ENCODE measurements around the gene LCN10. TPM values are rescaled to one million over a fixed set of nuclear protein-coding genes. Genes with fewer than 3 reads are reported as not detected.

The LCN10 gene
- total RNA-seq, 1 experiment from 2014 or later = 1.5 TPM

DNA sequence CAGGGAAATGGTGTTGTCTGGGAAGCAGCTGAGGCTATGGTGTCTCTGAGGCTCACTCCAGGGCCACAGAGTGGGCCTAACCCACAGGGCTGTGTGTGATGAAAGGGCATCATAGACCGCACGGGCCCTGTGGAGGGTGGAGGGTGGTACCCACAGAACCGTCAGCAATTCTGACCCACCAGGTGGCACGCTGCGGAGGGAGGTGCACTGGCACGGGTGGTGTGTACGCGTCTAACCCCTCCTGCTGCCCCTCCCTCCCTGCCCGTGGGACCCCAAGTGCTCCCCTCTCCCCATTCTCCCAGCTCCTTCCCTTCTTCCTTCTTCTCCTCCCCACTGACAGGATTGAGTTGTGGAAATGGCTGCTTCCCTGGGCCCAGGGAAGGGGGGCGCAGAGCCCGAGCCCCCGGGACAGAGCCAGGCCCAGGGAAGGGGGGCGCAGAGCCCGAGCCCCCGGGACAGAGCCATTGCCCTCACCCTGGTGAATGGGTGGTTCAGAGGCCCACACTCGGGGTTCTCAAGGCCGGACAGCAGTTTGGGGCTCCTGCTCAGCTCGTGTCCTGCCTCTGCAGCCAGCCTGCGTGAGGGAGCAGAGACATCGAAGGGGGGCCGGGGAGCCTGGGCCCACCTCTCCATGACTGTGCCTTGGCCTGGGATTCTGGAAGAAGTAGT is 6.8 kb downstream of the LCN10 start:
- H3K4me1 ChIP-seq (ENCODE audit: insufficient read depth, low read length) = no peaks in the 10 kb centered on the region
- WGBS (ENCODE audit: extremely low coverage, insufficient read length, low lambda C conversion rate) = no CpG with 5 or more reads among the region's 21 CpGs
- H3K27ac ChIP-seq (ENCODE audit: insufficient read length, low read depth, low read length) = no peak overlapping the region

More for the DNA sequence above, 6.8 kb downstream of the LCN10 start:
- H2BK120ac ChIP-seq (ENCODE audit: low read depth, low read length, poor library complexity, severe bottlenecking) = no peak overlapping the region
- H4K8ac ChIP-seq (replicated peaks; ENCODE audit: insufficient read length, low read depth, low read length) = no peak overlapping the region
- H2AK5ac ChIP-seq (ENCODE audit: insufficient read length, low read length) = no peak overlapping the region
- H3T11ph ChIP-seq (ENCODE audit: low read length) = no peak overlapping the region
- no peak overlapping the region for H2BK5ac ChIP-seq (ENCODE audit: insufficient read length, low read length)
- H2BK20ac ChIP-seq (ENCODE audit: low read depth, low read length, poor library complexity, severe bottlenecking) = no peak overlapping the region
- H2BK12ac ChIP-seq (ENCODE audit: insufficient read length, low read depth, low read length) = no peak overlapping the region
- Mint-ChIP-seq H3K4me3 (no peak overlapping the region), H3K27me3 (ENCODE audit: low read depth) (peaks cover 13% of the 10 kb centered on the region), H3K36me3 (ENCODE audit: insufficient read depth in 1 of 3, low read depth in 3 of 3) (no peaks in the 10 kb centered on the region; a peak in 1 of 7 replicates), H3K27ac (no peak overlapping the region), H3K4me1 (peaks cover 0 to 7% of the 10 kb centered on the region in 2 experiments; a peak in 3 of 4 replicates), H3K9me3 (no peaks in the 10 kb centered on the region)
- no peak overlapping the region for H3K9ac ChIP-seq (ENCODE audit: extremely low read depth, insufficient read length, low read length)
- no peak overlapping the region for H4K5ac ChIP-seq (ENCODE audit: insufficient read length, low read depth, low read length)
- TF ChIP-seq CTCF (conservative IDR thresholded peaks at IDR 0.05) = no peak
- no peaks in the 10 kb centered on the region for H3K27me3 ChIP-seq (ENCODE audit: insufficient read depth, low read length)
- no peak overlapping the region for H3K18ac ChIP-seq (ENCODE audit: insufficient read length, low read depth, low read length)
- no peak for DNase-seq
- H4K20me1 ChIP-seq (ENCODE audit: control insufficient read depth, insufficient read depth, insufficient read length) = no peaks in the 10 kb centered on the region
- H3K56ac ChIP-seq (ENCODE audit: insufficient read length, low read depth, low read length) = no peak overlapping the region
- no peak overlapping the region for H2BK15ac ChIP-seq (ENCODE audit: low read depth, low read length)
- no peak overlapping the region for H3K23ac ChIP-seq (ENCODE audit: insufficient read length, low read depth, low read length)
- no peak overlapping the region for H3K4ac ChIP-seq (ENCODE audit: low read depth, low read length)
- no peaks in the 10 kb centered on the region for H3K23me2 ChIP-seq (ENCODE audit: insufficient read length, low read depth, low read length, poor library complexity, severe bottlenecking)
- no peaks in the 10 kb centered on the region for H3K79me1 ChIP-seq (ENCODE audit: insufficient read depth, low read depth, low read length, poor library complexity, severe bottlenecking)
- no peaks in the 10 kb centered on the region for H3K9me3 ChIP-seq (ENCODE audit: control insufficient read depth, low read depth, low read length)
- H2AFZ ChIP-seq (ENCODE audit: low read length) = no peak overlapping the region
- no peak overlapping the region for H3K4me2 ChIP-seq (ENCODE audit: insufficient read depth, insufficient read length, low read length)
- no peaks in the 10 kb centered on the region for H3K79me2 ChIP-seq (ENCODE audit: insufficient read depth, low read length)
- no peak overlapping the region for H4K91ac ChIP-seq (ENCODE audit: insufficient read length, low read depth, low read length)
- no peak overlapping the region for H3K14ac ChIP-seq (ENCODE audit: insufficient read depth, low read length)
